ENCODE data around the gene AGBL1. TPM values are rescaled to one million over a fixed set of nuclear protein-coding genes. Genes with fewer than 3 reads are reported as not detected.

Gene AGBL1
- total RNA-seq, 1 donor from 2014 or later: not detected

GRCh38 chr15:86630946-86631345 is 551.3 kb downstream of the AGBL1 start:
- no peak for DNase-seq (ENCODE audit: low read depth, low spot score)

GRCh38 chr15:86634146-86634545 is 554.5 kb downstream of the AGBL1 start:
- DNase-seq (ENCODE audit: low read depth, low spot score): no peak

GRCh38 chr15:86634992-86635638 is 555.4 kb downstream of the AGBL1 start:
- no peak for DNase-seq (ENCODE audit: low read depth, low spot score)

DNA sequence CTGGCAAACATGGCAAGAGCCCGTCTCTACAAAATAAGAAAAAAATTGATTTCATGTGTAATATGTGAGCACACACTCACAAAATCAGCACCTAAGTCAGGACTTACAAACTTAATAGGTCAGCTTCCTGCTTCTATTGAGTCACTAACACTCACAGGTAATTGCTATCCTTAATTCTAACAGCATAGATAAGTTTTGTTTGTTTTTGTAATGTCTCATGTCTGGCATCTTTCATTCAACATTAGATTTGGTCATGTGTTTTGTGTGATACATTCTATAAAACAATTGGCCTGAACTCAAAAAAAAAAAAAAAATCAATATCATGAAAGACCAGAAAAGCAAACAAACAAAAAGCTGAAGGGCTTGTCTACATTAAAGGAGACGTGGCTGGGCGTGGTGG is 564.7 kb downstream of the AGBL1 start:
- DNase-seq (ENCODE audit: low read depth, low spot score): no peak

- no peak for DNase-seq (ENCODE audit: low read depth, low spot score)
Measured at GRCh38 chr15:86645925-86646500, 566.3 kb downstream of the AGBL1 start.

- no peak for DNase-seq (ENCODE audit: low read depth, low spot score)
Measured at GRCh38 chr15:86647810-86648440, 568.3 kb downstream of the AGBL1 start.

- no peak for DNase-seq (ENCODE audit: low read depth, low spot score)
Measured at GRCh38 chr15:86649277-86649676, 569.6 kb downstream of the AGBL1 start.

DNA sequence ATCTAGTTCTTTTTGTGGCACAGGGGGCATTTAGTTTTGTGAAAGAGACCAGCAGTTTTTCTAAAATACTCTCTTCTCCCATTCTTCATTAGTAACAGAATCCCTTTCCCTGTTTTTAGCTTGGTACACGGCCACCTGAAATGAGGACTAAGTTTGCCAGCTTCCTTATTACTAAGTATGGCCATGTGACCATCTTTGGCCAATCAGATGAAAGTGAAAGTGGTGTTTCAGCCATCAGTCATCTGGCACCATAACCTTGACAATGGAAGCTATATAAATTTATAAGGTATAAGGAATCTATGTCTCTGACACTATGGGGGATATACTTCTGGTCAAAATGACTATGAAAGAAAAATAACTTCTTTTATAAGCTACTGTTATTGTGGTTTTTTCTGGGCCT is 570.4 kb downstream of the AGBL1 start:
- DNase-seq (ENCODE audit: low read depth, low spot score): no peak

DNA sequence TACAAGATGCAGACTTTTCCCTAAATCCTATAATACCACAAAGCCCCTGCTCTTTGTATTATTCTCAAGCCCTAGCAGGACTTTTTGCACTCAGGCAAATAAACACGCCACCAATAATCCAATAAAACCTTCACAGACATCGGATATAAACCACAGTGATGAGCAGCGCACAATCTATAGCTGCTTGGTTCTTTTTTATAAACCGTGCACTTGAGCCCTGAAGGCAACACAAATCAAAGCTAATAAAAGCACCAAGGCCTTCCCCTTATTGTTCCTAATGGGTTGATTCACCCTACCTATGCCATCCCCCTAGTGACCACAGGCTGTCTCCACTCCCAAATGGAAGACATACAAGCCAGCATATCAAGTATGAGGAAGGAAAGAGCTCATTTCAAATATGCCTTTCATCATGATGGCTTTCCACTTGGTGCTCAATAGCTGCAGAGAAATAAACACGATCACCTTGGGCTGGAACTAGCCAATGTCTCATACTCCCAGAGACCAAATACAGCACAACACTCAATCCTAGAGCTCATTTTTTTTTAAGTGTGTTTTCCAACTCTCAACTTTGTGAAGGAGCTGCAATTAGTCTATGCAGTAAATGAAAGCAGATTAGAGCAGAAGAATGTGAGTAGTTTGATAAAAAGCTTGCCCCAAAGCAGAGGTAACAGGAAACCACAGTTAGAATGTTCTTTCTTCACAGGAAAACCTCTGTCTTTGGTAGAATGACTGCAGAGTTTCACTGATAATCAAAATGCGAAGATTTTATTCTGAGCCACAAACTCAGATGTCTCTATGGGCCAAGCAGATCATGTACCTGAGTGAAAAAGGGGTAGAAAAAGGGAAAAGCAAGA is 573.9 kb downstream of the AGBL1 start:
- DNase-seq (ENCODE audit: low read depth, low spot score): no peak

GRCh38 chr15:86654501-86654900 is 574.8 kb downstream of the AGBL1 start:
- no peak for DNase-seq (ENCODE audit: low read depth, low spot score)

DNA sequence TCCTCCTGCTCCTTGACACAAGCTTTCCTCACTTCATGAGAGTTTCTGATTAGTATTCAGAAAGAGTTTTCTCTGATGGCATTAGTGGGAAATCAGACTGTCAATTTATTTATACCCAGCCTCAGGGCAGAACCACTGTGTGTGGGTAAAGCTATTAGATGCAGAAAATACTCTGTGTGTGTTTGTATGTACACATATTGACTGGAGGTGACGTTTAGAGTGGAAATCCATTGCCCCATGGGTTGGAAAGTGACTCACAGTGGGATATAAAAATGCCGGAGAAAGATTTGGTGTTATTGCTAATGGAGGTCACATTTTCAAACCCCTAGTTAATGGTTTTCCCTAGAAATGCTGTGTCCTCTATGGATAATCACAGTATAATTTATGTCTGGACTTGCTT is 577.6 kb downstream of the AGBL1 start:
- no peak for DNase-seq (ENCODE audit: low read depth, low spot score)

GRCh38 chr15:86659724-86660411 is 580.2 kb downstream of the AGBL1 start:
- DNase-seq (ENCODE audit: low read depth, low spot score): no peak

GRCh38 chr15:86661580-86661979 is 581.9 kb downstream of the AGBL1 start:
- no peak for DNase-seq (ENCODE audit: low read depth, low spot score)

DNA sequence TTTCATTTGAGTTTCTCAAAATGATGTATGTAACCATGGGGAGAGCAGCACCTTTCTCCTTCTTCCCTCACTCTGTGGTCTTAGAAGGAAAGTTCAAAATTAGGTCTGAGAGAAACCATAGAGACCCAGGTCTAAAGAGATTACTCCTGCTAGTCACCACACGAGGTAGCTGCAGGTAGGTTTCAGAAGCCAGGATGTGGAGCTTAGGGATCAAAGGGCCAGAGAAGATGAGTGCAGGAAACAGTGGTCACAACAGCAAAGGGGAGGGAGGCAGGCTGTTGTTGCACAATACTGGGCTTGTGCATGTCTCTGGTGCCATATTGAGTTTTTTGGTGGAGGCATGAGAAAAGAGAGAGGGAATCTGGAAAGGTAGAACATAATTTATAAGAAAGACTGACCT is 583.6 kb downstream of the AGBL1 start:
- no peak for DNase-seq (ENCODE audit: low read depth, low spot score)

DNA sequence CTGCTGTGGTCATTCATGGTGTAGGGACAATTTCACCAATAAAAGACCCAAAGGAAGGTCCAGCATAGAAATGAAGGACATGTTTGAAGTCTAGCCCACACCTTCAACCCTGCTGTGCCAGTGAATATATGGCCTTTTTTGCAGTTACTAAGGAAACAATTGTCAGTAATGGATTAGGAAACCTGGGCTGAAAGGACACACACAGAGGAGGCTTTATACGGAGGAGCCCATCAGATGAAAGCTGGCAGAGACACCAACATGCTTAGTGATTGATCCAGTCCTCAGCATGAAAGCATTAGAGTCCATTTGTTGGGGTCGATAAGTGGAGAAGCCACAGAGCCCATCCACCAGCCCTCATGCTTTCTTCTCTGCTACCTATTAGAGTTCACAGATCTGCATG is 584.3 kb downstream of the AGBL1 start:
- DNase-seq (ENCODE audit: low read depth, low spot score): no peak

DNA sequence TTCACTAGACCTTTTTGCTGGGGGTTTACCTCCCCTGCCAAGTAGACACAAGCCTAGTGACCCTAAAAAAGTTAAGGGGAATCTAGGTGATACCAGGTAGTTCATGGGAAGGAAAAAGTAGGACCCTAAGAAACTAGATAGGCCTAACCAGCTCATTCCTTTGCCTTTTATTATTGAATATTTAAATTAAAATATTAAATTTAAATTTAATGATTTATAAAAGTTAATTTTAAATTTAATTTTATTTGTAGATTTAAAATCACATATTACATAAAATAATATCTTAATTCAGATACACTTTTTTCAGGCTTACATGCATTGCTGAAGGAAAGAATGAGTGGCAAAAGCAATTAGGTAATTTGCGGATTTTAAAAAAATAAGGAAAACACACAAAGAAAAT is 584.9 kb downstream of the AGBL1 start:
- no peak for DNase-seq (ENCODE audit: low read depth, low spot score)

- DNase-seq (ENCODE audit: low read depth, low spot score): no peak
Measured at GRCh38 chr15:86676002-86676401, 596.3 kb downstream of the AGBL1 start.

- DNase-seq (ENCODE audit: low read depth, low spot score): no peak
Measured at GRCh38 chr15:86677278-86677677, 597.6 kb downstream of the AGBL1 start.

DNA sequence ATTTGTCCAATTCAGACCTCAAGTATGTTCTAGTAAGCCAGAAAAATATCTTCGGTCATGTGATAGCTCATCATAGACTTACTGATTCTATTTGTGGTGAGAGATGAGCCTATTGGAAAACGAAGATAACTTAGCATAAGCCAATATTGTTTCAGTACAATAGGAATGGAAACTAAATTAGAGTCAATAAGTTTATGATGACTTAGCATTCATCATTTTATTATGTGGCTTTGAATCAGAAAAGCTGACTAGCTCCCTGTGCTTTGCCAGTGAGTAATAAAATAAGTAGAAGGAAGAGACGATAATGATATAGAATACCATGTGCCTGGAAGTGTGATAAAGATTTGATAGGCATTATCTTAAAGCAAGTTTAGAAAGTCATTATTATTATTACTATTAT is 605.6 kb downstream of the AGBL1 start:
- no peak for DNase-seq (ENCODE audit: low read depth, low spot score)

DNA sequence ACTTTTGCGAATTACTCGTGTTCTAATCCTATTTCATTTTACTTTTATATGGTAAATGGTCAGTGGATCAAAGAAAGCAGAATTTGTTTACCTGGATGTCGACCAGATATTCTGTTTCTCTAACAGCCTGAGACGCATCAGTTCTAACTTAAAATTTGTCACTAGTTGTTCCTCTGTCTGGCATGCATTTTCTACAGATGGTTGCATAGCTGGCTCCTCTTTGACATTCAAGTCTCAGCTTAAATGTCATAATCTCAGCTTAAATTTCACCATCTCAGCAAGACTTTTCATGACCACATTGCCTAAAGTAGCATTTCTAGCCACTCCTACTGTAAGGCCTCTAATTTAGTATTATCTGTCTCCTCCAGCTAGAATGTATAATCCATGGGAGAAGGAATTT is 609.3 kb downstream of the AGBL1 start:
- DNase-seq (ENCODE audit: low read depth, low spot score): no peak

GRCh38 chr15:86690566-86690965 is 610.9 kb downstream of the AGBL1 start:
- no peak for DNase-seq (ENCODE audit: low read depth, low spot score)
